Hindlimb muscle (tissue), 1 donor: ENCODE results near the gene RAET1G. TPM values are rescaled to one million over a fixed set of nuclear protein-coding genes. Genes with fewer than 3 reads are reported as not detected.
"Not testable (repeated sequence)": the region's sequence is repeated elsewhere in the genome, so short reads cannot be mapped to it uniquely, and the experiment has no call there.

Experiments used
- DNase-seq: peaks from one replicate; pipeline ENCODE4 v3.0.0-alpha.2; 2013
- polyA plus RNA-seq: library from polyadenylated mRNA; unstranded; fragments of 120-200 nt; gene quantifications from one replicate; pipeline ENCODE4 v1.2.1, GENCODE V29; 2013; ENCODE audit not compliant: insufficient read length

RAET1G gene
- 0.54 TPM for polyA plus RNA-seq

GRCh38 chr6:149922642-149923326 is at the start of gene RAET1G:
Gene RAET1G (minus strand): TSS chr6:149923121. CDS start chr6:149923010, 111 bp downstream.
- peak; percentile 86 for DNase-seq

- DNase-seq = no peak
These were observed 46.7 kb upstream of the RAET1G start for GRCh38 chr6:149969635-149970034.

GRCh38 chr6:149968909-149969308 is 46.0 kb upstream of the RAET1G start:
- DNase-seq = not testable (repeated sequence)

DNA sequence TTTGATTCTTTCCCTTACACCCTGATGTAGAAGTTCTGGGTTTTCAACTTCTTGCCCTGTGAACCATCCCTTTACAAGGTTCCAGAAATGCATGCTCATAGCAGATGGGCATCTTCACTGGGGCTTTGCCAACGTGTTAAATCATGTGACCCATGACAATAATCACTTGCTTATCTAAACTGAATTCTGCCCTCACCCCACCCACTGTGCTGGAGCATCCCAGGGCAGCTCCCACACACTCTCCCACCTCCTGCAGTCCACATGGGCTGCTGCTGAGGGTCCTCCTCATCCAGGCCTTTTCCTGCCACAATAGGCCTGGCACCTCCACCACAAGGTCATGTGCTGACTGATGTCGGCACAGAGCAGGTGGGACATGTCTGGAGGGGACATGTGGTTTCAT is 45.1 kb upstream of the RAET1G start:
- DNase-seq = not testable (repeated sequence)

GRCh38 chr6:149967591-149967990 is 44.7 kb upstream of the RAET1G start:
- DNase-seq = no peak

DNA sequence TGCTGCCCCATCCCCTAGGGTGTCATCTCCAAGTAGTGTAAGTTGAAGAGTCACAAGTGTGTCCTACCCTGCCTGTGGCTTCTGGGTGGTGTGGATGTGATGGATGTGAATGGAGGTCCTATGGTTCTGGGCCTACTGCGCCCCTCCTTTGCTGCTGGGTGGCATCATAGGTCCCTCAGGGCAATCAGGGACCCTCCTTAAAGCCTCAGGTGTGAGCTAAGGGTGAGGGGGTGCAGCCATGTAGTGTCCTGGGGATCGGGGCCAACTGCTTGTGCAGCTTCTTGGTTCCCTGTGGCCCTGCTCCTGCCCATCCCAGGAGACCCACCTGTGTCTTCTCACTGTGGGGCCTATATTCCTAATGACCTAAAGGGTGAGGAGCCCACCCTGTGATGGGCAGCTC is 43.4 kb upstream of the RAET1G start:
- DNase-seq = not testable (repeated sequence)

GRCh38 chr6:149965194-149966020 is 42.5 kb upstream of the RAET1G start:
- DNase-seq = peak; percentile 26

- no peak for DNase-seq
These were observed 41.6 kb upstream of the RAET1G start for GRCh38 chr6:149964308-149965193.

GRCh38 chr6:149963462-149964307 is 40.8 kb upstream of the RAET1G start, which contains the start of gene ULBP1:
Gene ULBP1 (plus strand): TSS chr6:149963943. CDS start chr6:149964050, 107 bp downstream.
- peak; percentile 86 for DNase-seq

DNA sequence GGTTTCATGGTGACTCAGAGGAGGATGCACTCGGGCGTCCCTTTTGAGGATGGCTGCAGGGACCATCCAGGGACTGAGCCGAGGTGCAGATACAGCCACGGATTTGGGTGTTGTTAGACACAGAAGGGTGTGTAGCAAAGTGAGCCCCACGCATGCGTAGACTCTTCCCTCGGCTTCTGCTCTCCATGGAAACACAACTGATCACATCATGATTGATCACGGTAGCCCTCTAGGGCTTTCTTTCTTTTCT is 40.2 kb upstream of the RAET1G start:
- no peak for DNase-seq

- no peak for DNase-seq
These were observed 39.7 kb upstream of the RAET1G start for GRCh38 chr6:149962461-149963211.

DNA sequence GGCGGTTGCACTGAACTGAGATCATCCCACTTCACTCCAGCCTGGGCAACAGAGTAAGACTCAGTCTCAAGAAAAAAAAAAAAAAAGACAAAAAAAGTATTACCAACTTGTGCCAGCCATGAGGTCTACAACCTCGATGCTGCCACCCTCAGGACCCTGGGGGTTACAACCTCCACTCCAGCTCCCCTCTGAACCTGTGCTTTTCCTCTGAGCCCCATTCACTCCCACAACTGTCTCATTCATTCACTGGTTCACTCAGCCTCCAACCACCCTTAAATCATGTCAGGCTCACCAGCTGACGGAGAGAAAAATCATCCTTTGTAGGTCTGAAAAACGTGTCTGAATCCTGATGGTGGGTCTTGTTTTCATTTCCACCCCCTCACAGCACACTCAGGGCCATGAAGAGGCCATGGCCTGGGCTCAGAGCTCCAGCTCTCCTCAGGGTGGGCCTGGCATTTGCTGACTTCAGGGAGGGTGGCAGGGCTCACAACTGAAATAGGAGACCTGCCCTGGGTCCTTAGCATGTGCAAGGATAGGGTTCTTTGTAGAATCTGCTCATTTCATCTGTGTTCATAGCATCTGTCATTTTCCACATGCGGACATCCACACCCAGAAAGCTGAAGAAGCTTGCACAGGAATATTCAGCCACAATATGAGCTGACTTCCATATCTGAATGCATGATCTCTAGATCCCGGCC is 39.0 kb upstream of the RAET1G start:
- DNase-seq = no peak

DNA sequence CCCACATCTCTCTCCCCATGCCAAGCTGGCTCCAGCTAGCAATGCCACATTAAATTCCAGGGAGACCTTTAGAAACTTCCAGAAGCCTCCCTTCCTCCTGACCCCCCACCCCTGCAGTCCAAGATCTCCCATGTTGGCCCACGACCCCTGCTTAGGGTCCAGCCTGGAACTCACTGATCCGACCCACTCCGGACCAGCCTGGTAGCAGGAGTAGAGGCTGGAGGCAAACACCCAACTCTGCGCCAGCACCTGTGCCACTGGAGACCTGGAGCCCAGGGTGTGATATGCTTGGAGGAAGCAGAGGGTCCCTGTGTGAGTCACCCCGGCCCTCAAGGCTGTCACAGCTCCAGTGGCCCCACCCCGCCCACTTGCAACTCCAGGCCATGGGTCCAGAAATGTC is 37.6 kb upstream of the RAET1G start:
- no peak for DNase-seq

GRCh38 chr6:149959806-149960205 is 36.9 kb upstream of the RAET1G start:
- DNase-seq = not testable (repeated sequence)

- DNase-seq = not testable (repeated sequence)
These were observed 35.2 kb upstream of the RAET1G start for GRCh38 chr6:149958124-149958523.

DNA sequence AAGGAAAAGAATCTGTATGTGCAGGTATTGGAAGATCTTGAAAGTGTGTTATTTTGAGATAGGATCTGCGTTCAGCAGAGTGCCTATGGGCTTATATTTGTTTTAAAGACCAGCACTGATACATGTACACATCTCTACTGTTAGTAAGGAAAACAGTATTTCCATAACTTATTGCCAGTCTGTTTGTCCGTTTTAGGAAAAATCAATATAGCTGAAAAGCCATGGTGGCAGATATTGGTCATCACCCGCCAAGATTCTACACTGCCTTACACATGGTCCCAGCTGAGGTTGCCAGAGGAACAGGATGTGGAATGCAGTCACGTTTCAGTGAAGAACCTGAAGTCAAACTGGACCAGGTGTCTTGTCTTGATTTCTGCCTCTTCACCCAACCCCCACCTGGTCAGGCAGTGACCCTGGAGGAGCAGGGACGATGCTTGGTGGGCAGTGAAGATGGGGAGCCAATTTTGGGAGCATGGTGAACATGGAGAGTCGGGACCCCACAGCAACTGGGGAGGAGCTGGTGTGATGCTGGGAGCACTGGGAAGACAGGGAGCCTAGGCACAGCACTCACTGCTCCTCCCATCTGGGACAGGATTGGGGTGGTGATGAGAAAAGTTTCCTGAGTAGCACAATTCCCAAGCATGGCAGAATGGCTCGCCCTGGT is 32.9 kb upstream of the RAET1G start:
- not testable (repeated sequence) for DNase-seq

- DNase-seq = not testable (repeated sequence)
These were observed 32.2 kb upstream of the RAET1G start for GRCh38 chr6:149954984-149955653.

DNA sequence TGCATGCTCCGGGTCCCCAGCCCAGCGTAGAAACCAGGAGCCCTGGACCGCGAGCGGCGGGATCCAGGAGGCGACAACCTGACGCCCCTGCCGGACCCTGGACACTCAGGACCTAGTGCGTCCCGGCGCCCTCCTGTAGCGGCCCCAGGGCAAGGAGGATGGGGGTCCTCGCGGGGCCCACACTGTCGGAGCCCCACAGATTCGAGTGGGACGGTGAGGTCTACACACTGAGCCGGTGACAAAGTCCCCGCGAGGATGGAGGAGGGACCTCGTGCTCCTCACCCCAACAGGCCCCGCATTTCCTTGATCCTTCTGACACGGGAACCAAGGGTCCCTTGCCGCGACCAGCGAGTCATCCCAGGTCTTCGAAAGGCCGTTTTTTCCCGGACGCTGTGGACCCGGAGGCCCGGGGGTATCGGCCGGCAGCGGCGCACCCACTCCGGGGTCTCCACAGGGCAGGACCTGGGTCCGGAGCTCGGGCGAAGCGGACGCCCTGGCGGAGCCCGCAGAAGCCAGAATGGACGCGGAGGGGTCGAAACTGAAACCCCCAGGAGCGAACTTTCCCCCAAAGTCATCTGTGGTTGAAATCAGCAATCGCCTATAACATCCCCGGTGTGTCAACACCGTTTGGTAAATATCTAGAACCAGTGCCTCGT is 31.5 kb upstream of the RAET1G start:
- DNase-seq = not testable (repeated sequence)

DNA sequence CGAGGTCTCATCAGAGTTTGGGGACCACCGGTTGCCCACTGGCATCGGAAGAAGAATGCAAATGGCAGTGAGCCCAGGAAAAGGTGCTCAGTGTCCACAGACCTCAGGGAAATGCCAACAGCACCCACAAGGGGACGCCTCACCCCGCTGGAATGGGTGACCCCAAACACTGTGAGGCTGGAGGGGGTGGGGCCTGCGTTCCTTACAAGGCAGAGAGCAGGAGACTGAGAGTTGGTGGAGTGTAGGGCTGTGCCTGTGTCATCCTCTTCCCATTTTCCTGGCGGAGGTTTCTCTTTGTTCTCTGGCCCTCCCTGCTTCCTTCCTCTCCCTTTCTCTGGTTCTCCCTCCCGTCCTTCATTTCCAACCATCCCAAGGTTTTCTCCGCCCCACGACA is 31.0 kb upstream of the RAET1G start:
- not testable (repeated sequence) for DNase-seq
